GM18502 (cell line): ENCODE measurements around the gene LRRC26.
"Not testable (repeated sequence)": the region's sequence is repeated elsewhere in the genome, so short reads cannot be mapped to it uniquely, and the experiment has no call there.

Experiments
- ATAC-seq: cut with Tn5 transposase; IDR thresholded peaks from one replicate; pipeline ENCODE4 v1.9.1; 2021; ENCODE audit warnings: mild to moderate bottlenecking; ENCODE audit not compliant: unreplicated experiment, poor library complexity

Gene LRRC26

DNA sequence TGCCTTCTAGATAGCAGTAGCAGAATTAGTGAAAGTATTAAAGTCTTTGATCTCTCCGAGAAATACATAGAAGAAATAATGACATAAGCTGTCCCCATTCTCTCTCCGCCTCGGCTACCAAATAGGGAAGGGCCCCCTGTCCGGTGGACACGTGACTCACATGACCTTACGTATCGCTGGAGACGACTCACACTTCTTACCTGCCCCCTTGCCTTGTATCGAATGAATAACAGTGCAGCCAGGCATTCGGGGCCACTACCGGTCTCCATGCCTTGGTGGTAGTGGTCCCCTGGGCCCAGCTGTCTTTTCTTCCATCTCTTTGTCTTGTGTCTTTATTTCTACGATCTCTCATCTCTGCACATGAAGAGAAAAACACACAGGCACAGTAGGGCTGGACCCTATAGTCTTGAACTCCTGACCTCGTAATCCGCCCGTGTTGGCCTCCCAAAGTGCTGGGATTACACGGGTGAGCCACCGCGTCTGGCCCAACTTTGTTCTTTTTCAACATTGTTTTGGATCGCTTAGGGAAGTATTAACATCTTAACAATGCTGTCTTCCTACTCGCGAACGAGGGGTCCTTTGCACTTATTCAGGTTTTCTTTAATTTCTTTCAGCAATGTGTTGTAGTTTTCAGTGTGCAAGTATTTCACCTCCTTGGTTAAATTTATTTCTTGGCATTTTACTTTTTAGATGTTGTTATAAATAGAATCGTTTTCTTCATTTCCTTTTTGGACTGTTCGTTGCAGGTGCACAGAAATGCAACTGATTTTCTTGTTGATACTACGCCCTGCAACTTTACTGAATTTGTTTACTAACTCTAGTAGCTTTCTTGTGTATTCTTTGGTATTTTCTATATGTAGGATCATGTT, 47.7 kb downstream of the LRRC26 start:
- ATAC-seq = not testable (repeated sequence)
